C4-2B (cell line): Measurements from ENCODE around the gene TNIP1.

Source experiments
- ZFX ChIP-seq: fragments of 450-650 bp; IDR thresholded peaks from 2 replicates; pipeline ENCODE4 v1.6.1; 2017
- TF ChIP-seq, protein P1 (sequence below): fragments of 450-650 bp; conservative IDR thresholded peaks from 2 replicates; pipeline ENCODE4 v1.5.1; 2017; ENCODE audit warnings: mild to moderate bottlenecking

DNA sequence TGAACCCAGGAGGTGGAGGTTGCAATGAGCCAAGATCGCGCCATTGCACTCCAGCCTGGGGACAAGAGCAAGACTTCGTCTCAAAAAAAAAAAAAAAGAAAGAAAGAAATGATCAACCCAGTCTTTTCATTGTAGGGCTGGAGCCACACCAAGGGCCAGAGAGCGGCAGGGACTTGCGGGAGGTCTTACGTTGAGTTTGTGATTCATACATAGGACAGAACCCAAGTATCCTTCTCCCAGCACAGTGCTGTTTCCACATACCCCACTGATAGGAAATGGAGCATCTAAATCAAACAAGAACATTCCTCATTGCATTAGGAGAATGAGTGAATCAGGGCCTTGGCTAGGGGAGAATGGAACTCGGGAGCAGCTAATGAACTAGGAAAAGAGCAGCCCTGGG is 3.5 kb upstream of the TNIP1 start:
- TF ChIP-seq, protein P1, sequence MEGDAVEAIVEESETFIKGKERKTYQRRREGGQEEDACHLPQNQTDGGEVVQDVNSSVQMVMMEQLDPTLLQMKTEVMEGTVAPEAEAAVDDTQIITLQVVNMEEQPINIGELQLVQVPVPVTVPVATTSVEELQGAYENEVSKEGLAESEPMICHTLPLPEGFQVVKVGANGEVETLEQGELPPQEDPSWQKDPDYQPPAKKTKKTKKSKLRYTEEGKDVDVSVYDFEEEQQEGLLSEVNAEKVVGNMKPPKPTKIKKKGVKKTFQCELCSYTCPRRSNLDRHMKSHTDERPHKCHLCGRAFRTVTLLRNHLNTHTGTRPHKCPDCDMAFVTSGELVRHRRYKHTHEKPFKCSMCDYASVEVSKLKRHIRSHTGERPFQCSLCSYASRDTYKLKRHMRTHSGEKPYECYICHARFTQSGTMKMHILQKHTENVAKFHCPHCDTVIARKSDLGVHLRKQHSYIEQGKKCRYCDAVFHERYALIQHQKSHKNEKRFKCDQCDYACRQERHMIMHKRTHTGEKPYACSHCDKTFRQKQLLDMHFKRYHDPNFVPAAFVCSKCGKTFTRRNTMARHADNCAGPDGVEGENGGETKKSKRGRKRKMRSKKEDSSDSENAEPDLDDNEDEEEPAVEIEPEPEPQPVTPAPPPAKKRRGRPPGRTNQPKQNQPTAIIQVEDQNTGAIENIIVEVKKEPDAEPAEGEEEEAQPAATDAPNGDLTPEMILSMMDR = no peak
- TF ChIP-seq ZFX = no peak
